Measurements from ENCODE around the gene CAPZB.

CAPZB gene

DNA sequence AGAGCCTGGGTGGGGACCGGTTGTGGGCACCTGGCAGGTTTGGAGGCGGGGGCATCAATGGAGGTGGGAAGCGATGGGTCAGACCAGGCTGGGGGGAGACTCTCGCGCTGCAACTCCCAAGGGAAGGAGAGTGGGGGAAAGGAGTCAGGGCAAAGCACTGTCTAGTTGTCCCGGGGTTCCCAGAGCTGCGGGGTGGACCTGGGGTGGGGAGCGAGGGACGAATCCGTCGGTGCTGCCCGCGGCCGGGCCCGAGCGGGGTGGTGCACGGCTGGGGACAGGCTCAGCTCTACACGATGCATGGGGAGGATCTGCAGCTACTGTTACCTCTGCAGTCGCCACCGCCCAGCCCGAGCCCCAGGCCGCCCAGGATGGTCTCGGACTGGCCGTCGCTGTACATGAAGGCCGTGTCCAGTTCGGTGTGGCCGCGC lies 173.8 kb downstream of the CAPZB start:
- no peak for TF ChIP-seq FOXP2 (optimal IDR thresholded peaks at IDR 0.05; ENCODE audit: borderline replicate concordance, extremely low read depth, extremely low read length, insufficient read depth)
- TF ChIP-seq TAF1 (IDR thresholded peaks at IDR 0.05; ENCODE audit: borderline replicate concordance, insufficient read depth, low read length) = no peak
- no peak for TF ChIP-seq POLR2AphosphoS5 (IDR thresholded peaks at IDR 0.05; ENCODE audit: low read depth, low read length)
- no peak for TF ChIP-seq SIN3A (IDR thresholded peaks at IDR 0.05; ENCODE audit: borderline replicate concordance, insufficient read depth, low read length)
- TF ChIP-seq, protein P1, sequence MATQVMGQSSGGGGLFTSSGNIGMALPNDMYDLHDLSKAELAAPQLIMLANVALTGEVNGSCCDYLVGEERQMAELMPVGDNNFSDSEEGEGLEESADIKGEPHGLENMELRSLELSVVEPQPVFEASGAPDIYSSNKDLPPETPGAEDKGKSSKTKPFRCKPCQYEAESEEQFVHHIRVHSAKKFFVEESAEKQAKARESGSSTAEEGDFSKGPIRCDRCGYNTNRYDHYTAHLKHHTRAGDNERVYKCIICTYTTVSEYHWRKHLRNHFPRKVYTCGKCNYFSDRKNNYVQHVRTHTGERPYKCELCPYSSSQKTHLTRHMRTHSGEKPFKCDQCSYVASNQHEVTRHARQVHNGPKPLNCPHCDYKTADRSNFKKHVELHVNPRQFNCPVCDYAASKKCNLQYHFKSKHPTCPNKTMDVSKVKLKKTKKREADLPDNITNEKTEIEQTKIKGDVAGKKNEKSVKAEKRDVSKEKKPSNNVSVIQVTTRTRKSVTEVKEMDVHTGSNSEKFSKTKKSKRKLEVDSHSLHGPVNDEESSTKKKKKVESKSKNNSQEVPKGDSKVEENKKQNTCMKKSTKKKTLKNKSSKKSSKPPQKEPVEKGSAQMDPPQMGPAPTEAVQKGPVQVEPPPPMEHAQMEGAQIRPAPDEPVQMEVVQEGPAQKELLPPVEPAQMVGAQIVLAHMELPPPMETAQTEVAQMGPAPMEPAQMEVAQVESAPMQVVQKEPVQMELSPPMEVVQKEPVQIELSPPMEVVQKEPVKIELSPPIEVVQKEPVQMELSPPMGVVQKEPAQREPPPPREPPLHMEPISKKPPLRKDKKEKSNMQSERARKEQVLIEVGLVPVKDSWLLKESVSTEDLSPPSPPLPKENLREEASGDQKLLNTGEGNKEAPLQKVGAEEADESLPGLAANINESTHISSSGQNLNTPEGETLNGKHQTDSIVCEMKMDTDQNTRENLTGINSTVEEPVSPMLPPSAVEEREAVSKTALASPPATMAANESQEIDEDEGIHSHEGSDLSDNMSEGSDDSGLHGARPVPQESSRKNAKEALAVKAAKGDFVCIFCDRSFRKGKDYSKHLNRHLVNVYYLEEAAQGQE (IDR thresholded peaks at IDR 0.05; ENCODE audit: insufficient read depth in 1 of 2, low read depth in 2 of 2, low read length in 2 of 2) = no peak

- TF ChIP-seq SIN3A (IDR thresholded peaks at IDR 0.05; ENCODE audit: borderline replicate concordance, insufficient read depth, low read length) (no peak), POLR2AphosphoS5 (IDR thresholded peaks at IDR 0.05; ENCODE audit: low read depth, low read length) (no peak), TAF1 (IDR thresholded peaks at IDR 0.05; ENCODE audit: borderline replicate concordance, insufficient read depth, low read length) (no peak), FOXP2 (optimal IDR thresholded peaks at IDR 0.05; ENCODE audit: borderline replicate concordance, extremely low read depth, extremely low read length, insufficient read depth) (no peak)
- TF ChIP-seq, protein P1 (IDR thresholded peaks at IDR 0.05; ENCODE audit: insufficient read depth in 1 of 2, low read depth in 2 of 2, low read length in 2 of 2) = no peak
Measured at GRCh38 chr1:19310720-19311502, 174.4 kb downstream of the CAPZB start.

DNA sequence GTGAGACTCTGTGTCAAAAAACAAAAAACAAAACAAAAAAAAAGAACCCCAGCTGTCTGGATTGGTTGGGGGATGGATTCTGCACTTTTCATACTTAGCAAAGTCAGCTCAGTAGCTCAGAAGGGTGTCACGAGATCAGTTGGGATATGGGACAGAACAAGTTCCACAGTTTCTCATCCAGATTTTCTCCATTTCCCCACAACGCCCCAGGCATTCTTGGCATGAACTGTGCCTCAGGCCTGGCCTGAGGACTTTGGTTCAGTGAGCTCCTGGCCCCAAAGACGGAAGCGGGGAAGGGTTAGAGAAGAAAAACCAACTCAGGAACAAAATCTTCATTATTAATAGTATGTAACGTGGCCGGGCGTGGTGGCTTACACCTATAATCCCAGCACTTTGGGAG lies 175.3 kb downstream of the CAPZB start:
- TF ChIP-seq SIN3A (IDR thresholded peaks at IDR 0.05; ENCODE audit: borderline replicate concordance, insufficient read depth, low read length) = no peak
- TF ChIP-seq, protein P1 (IDR thresholded peaks at IDR 0.05; ENCODE audit: insufficient read depth in 1 of 2, low read depth in 2 of 2, low read length in 2 of 2) = no peak
- TF ChIP-seq POLR2AphosphoS5 (IDR thresholded peaks at IDR 0.05; ENCODE audit: low read depth, low read length) = no peak
- no peak for TF ChIP-seq TAF1 (IDR thresholded peaks at IDR 0.05; ENCODE audit: borderline replicate concordance, insufficient read depth, low read length)
- no peak for TF ChIP-seq FOXP2 (optimal IDR thresholded peaks at IDR 0.05; ENCODE audit: borderline replicate concordance, extremely low read depth, extremely low read length, insufficient read depth)

DNA sequence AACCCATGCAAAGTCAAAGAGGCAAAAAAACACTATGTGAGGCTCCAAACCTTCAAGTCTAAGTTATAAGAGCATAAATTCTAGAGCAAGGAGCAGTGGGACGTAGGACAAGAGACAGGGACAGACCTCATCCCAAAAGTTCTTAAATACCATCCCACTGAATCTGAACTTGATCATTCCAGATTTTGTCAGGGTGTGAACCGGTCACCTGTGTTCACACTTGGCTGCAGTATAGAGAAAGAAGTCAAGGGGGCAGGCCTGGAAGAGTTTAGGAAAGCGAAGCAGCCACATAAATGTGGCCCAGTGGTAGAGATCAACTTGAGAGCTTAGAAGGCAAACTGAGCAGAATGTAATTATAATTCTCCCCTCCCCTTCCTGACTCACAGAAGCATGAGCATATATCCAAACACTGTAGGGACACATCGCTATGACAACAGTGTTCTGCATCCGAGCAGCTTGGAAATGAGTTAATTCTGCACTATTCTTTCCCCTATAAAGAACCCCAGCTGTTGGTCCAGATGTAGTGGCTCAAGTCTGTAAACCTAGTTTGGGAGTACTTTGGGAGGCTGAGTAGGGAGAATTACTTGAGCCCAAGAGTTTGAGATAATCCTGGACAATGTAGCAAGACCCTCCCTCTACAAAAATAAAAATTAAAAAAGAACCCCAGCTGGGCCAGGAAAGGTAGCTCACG lies 176.1 kb downstream of the CAPZB start:
- TF ChIP-seq SIN3A (IDR thresholded peaks at IDR 0.05; ENCODE audit: borderline replicate concordance, insufficient read depth, low read length) = no peak
- no peak for TF ChIP-seq TAF1 (IDR thresholded peaks at IDR 0.05; ENCODE audit: borderline replicate concordance, insufficient read depth, low read length)

DNA sequence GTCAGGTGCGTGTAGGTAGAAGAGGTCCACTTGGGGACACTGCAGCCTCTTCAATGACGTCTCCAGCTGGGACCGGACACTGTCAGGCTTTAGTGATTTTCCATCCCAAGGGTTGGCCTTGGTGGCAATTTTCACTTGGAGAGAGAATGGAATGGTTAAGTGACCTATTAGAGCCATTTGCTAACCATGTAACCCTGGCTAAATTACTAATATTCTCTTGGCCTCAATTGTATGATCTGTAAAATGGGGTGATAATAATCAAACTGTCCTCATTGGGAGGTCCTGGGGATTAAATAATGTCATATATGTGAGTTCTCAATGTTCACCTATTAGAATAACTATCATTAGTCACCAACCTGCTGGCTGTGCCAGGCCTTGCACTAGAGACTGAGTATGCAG lies 176.8 kb downstream of the CAPZB start:
- TF ChIP-seq SIN3A (IDR thresholded peaks at IDR 0.05; ENCODE audit: borderline replicate concordance, insufficient read depth, low read length) = no peak
- TF ChIP-seq, protein P1 (IDR thresholded peaks at IDR 0.05; ENCODE audit: insufficient read depth in 1 of 2, low read depth in 2 of 2, low read length in 2 of 2) = no peak
- TF ChIP-seq FOXP2 (optimal IDR thresholded peaks at IDR 0.05; ENCODE audit: borderline replicate concordance, extremely low read depth, extremely low read length, insufficient read depth) = no peak
- no peak for TF ChIP-seq POLR2AphosphoS5 (IDR thresholded peaks at IDR 0.05; ENCODE audit: low read depth, low read length)
- TF ChIP-seq TAF1 (IDR thresholded peaks at IDR 0.05; ENCODE audit: borderline replicate concordance, insufficient read depth, low read length) = no peak
